Right lobe of liver (tissue), 6 donors: ENCODE data around the gene TRPC4AP. TPM values are rescaled to one million over a fixed set of nuclear protein-coding genes. Genes with fewer than 3 reads are reported as not detected.

Source experiments
- ATAC-seq, 4 donors: fragments of 200-7000 bp; cut with Tn5 transposase; one replicate each; pipeline ENCODE4 v1.9.1; 2020; ENCODE audit warnings: mild to moderate bottlenecking in 4 of 4, moderate library complexity in 4 of 4
- DNase-seq, 3 donors: peaks; one replicate each; pipeline ENCODE4 v3.0.0-alpha.2; 2020
- H3K27ac ChIP-seq, 3 donors: fragments of 200-600 bp; one replicate each; pipeline ENCODE4 v1.8.0; 2022
- H3K27me3 ChIP-seq, 2 donors: fragments of 200-600 bp; one replicate each; pipeline ENCODE4 v1.8.0; 2022
- H3K36me3 ChIP-seq, 4 donors: fragments of 200-600 bp; sonication (generic) in 1 of 4; one replicate each; pipeline versions ENCODE4 v1.5.1 to v1.8.0; 2017 to 2022; ENCODE audit warnings: control low read depth in 1 of 4
- H3K4me1 ChIP-seq, 4 donors: fragments of 200-600 bp; sonication (generic) in 1 of 4; one replicate each; pipeline versions ENCODE4 v1.5.1 to v1.8.0; 2017 to 2022; ENCODE audit warnings: control low read depth in 1 of 4
- H3K4me3 ChIP-seq, 3 donors: fragments of 200-600 bp; one replicate each; pipeline ENCODE4 v1.8.0; 2022
- H3K9me3 ChIP-seq, 4 donors: fragments of 200-600 bp; sonication (generic) in 1 of 4; one replicate each; pipeline versions ENCODE4 v1.5.1 to v1.8.0; 2017 to 2022; ENCODE audit warnings: control low read depth in 1 of 4
- POLR2A ChIP-seq: fragments of 450-650 bp; IDR thresholded peaks from one replicate; pipeline ENCODE4 v1.6.1; 2017; ENCODE audit warnings: antibody characterized with exemption, mild to moderate bottlenecking
- WGBS: methylation state at CpG from one replicate; pipeline ENCODE4 v1.1.6; 2018; ENCODE audit warnings: low coverage, low lambda C conversion rate; ENCODE audit not compliant: insufficient coverage; ENCODE audit errors: missing lambda C conversion rate; 5-methylcytosine and 5-hydroxymethylcytosine counted together
- intact Hi-C, 2 donors: fragments of 100-400 bp; cut with DNase I; formaldehyde crosslinking; loops; one replicate each; pipeline versions ENCODE4 v1.11.2 to v1.14.1; 2022
- total RNA-seq, 6 experiments: library from RNA; depleted of rRNA in 2 of 6; stranded (reverse); fragments of >200 nt in 2 of 6; fragmentation: NEBNext Ultra II Directional in 3 of 6; extraction: Animal tissue kit (Norgen Biotek cat#: 25700) in 3 of 6; gene quantifications; one replicate each; pipeline versions ENCODE4 v1.1.0 to v1.2.4, GENCODE V29; 2016 to 2023
- TF ChIP-seq, protein P1 (sequence below), 4 donors: fragments of 200-600 bp in 3 of 4; fragments of 450-650 bp in 1 of 4; IDR thresholded peaks; one replicate each; pipeline versions ENCODE4 v1.5.1 to v1.8.0; 2016 to 2022; ENCODE audit warnings: antibody characterized with exemption in 4 of 4, mild to moderate bottlenecking in 2 of 4
- donor health status: DM: no; HTN: yes; CAD: no.
- donor health status: DM: no; HTN: no; CAD: no.
- donor health status: DM: no; HTN: no; CAD: no.
- donor health status: DM: no; HTN: yes; CAD: no.
- donor health status: DM: no; HTN: yes; CAD: no.

Gene TRPC4AP
- total RNA-seq, 6 experiments from 2014 or later, result 27.6 to 39.3 (median 34.6) TPM

DNA sequence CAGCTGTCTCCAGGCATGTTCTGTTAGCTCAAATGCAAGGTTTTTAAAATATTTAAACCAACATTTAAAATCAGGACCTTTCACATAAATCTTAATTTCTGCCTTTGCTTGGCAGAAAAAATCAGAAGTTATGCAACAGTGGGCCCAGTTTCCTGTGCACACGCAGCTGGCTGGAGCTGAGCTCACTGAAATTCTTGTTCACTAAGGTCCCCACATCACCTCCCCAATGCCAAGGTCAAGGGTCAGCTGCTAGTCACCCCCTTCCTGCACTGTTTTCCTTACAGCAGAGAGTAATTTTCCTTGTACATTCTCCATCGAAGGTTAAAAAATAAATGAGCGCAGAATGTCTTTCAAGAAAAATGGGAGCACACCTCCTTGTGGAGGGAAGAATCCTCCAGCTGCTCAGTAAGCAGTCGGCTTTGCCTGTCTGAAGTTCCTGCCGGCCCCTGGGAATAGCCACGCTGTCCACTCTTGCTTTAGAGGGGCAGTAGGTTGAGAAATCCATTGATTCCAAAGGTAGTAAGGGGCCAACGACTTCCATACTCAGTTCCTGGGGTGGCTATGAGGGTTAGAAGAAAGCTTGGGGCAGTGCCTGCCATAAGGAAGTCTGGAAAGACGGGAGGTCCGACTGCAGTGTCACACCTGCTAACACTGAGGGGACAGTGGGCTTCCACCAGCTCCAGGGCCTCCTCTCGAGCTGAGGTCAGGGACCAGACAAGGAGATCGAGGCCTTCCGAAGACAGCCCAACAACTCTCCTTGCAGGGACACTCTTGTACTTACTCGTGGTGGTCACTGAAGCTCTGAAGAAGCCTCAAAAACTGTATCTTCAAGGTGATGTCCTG is 80.2 kb downstream of the TRPC4AP start:
- peaks cover 0 to 49% (median 23%) of the 10 kb centered on the region in 4 donors for H3K36me3 ChIP-seq
- peaks cover 0 to 49% (median 18%) of the 10 kb centered on the region in 4 donors for H3K4me1 ChIP-seq
- DNase-seq (peak in 1 of 3 donors; percentile 51), ATAC-seq (no peak)
- no peaks in the 10 kb centered on the region for H3K9me3 ChIP-seq
- intact Hi-C loops, result no loop called here
- peak overlapping the region in 1 of 3 donors; percentile 30 for H3K27ac ChIP-seq
- H3K4me3 ChIP-seq, result no peak overlapping the region
- WGBS, result 68% methylated on average over 6 of the region's 13 CpGs
- H3K27me3 ChIP-seq, result no peaks in the 10 kb centered on the region
- TF ChIP-seq, protein P1, sequence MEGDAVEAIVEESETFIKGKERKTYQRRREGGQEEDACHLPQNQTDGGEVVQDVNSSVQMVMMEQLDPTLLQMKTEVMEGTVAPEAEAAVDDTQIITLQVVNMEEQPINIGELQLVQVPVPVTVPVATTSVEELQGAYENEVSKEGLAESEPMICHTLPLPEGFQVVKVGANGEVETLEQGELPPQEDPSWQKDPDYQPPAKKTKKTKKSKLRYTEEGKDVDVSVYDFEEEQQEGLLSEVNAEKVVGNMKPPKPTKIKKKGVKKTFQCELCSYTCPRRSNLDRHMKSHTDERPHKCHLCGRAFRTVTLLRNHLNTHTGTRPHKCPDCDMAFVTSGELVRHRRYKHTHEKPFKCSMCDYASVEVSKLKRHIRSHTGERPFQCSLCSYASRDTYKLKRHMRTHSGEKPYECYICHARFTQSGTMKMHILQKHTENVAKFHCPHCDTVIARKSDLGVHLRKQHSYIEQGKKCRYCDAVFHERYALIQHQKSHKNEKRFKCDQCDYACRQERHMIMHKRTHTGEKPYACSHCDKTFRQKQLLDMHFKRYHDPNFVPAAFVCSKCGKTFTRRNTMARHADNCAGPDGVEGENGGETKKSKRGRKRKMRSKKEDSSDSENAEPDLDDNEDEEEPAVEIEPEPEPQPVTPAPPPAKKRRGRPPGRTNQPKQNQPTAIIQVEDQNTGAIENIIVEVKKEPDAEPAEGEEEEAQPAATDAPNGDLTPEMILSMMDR (IDR thresholded peaks at IDR 0.05), result no peak
- TF ChIP-seq POLR2A, result no peak

DNA sequence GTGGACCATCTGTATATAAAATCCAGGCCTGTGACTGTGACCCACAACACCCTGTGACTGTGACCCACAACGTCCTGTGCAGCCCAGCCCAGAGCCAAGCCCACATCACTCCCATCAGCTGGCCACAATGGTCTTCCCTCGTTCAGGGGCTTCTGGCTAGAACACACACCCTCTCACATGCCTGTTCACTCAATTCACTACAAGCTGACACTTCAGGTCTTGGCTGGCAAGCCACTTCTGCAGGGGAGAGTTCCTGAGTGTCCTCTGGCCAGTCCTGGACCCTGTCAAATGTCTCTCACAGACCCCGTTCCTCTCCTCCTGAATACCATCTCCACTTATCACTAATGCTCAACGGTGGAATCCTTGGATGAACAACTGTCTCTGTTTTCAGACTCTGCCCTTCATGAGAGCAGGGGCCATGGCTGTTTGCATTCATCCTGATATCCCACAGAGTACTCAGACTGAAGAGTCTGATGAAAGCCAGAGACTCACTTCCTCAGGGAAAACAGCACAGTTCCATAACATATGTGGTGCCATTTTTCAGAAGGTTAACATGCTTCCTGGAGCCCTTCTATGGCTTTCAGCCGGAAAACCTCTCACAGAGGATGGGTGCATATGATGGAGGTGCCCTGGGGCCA is 80.9 kb downstream of the TRPC4AP start:
- TF ChIP-seq, protein P1 (IDR thresholded peaks at IDR 0.05), result no peak
- no peak for TF ChIP-seq POLR2A
- Histone ChIP-seq H3K27ac (peak overlapping the region in 1 of 3 donors; percentile 26), H3K4me3 (no peak overlapping the region), H3K36me3 (peaks cover 0 to 51% (median 25%) of the 10 kb centered on the region in 4 donors), H3K4me1 (peaks cover 0 to 49% (median 18%) of the 10 kb centered on the region in 4 donors), H3K9me3 (no peaks in the 10 kb centered on the region), H3K27me3 (no peaks in the 10 kb centered on the region)
- ATAC-seq (no peak), DNase-seq (peak in 1 of 3 donors; percentile 31)
- intact Hi-C loops, result no loop called here
- WGBS, result 67% methylated on average over 3 of the region's 5 CpGs

DNA sequence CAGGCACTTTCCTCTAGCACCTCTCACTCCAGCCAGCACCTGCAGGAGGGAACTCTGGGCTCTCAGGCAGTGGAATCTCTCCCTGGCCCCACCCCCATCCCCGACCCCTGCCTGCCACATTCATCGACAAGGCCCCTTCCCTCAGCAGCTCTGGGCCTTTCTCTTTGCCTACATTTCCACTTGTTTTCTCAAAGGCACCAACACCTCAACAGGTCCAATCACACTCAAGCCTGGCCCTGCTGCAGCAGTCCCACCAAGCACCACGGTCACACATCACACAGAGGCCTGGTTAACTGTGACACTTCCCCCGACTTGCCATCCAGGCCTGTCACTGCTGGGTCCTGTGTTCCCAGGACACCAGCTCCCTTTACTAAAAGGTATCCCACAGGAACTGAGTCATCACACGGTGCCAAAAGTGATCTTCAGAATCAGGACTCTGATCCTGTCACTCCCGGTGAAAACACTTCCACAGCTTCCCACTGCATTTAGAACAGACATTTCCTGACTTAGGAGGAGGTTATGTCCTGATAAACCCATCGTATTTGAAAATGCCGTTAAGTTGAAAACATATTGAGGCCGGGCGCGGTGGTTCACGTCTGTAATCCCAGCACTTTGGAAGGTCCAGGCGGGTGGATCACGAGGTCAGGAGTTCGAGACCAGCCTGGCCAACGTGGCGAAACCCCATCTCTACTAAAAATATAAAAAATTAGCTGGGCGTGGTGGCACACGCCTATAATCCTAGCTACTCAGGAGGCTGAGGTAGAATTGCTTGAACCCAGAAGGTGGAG is 82.0 kb downstream of the TRPC4AP start:
- DNase-seq (peak in 1 of 3 donors; percentile 23), ATAC-seq (peak in 1 of 4 donors; percentile 2)
- Histone ChIP-seq H3K9me3 (no peaks in the 10 kb centered on the region), H3K4me1 (peaks cover 0 to 49% (median 18%) of the 10 kb centered on the region in 4 donors), H3K36me3 (peaks cover 0 to 55% (median 32%) of the 10 kb centered on the region in 4 donors), H3K27ac (peak overlapping the region in 2 of 3 donors; percentile 36 to 74), H3K27me3 (no peaks in the 10 kb centered on the region), H3K4me3 (no peak overlapping the region)
- WGBS, result 64% methylated on average over 12 of the region's 19 CpGs
- intact Hi-C loops, result no loop called here
- no peak for TF ChIP-seq POLR2A
- TF ChIP-seq, protein P1 (IDR thresholded peaks at IDR 0.05), result no peak

DNA sequence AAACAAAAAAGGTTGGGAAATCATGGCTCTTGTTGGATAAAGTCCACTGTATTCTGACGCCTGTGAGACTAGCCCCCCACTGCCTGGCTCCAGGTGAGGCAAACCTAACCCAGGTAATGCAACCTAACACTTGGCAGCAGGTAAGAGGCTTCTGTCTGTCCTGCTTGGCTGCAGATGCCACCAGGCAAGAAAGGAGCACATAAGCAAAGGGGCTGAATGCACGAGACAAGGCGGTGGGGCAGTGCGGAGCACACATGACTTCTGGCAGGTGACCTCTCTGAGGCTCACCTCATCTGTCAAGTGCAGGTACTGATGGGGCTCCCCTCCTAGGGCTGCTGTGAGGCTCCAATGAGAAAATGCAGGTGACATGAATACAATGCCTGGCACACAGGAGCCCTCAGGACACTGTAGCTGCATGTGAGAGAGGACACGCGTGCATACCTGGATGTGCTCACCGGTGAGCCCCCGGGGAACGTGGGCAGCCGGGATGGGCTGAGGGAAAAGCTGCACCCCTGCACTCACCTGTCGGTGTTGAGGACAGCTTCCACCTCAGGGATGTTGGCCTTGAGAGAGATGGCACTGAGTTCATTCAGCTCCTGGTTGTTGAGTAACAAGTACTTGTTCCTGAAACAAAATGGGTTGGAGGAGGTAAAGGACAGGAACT is 82.8 kb downstream of the TRPC4AP start:
- 63% methylated on average over 8 of the region's 11 CpGs for WGBS
- peak overlapping the region in 2 of 3 donors; percentile 48 to 74 for H3K27ac ChIP-seq
- no peaks in the 10 kb centered on the region for H3K9me3 ChIP-seq
- ATAC-seq, result peak; percentile 29 to 62 (median 46)
- no peak for TF ChIP-seq POLR2A
- TF ChIP-seq, protein P1 (IDR thresholded peaks at IDR 0.05), result no peak
- peak in 1 of 3 donors; percentile 56 for DNase-seq
- H3K27me3 ChIP-seq, result no peaks in the 10 kb centered on the region
- peaks cover 0 to 49% (median 18%) of the 10 kb centered on the region in 4 donors for H3K4me1 ChIP-seq
- intact Hi-C loops, result no loop called here
- no peak overlapping the region for H3K4me3 ChIP-seq
- peaks cover 0 to 55% (median 33%) of the 10 kb centered on the region in 4 donors for H3K36me3 ChIP-seq
